Measurements from ENCODE around the gene SMYD3.

Gene SMYD3

DNA sequence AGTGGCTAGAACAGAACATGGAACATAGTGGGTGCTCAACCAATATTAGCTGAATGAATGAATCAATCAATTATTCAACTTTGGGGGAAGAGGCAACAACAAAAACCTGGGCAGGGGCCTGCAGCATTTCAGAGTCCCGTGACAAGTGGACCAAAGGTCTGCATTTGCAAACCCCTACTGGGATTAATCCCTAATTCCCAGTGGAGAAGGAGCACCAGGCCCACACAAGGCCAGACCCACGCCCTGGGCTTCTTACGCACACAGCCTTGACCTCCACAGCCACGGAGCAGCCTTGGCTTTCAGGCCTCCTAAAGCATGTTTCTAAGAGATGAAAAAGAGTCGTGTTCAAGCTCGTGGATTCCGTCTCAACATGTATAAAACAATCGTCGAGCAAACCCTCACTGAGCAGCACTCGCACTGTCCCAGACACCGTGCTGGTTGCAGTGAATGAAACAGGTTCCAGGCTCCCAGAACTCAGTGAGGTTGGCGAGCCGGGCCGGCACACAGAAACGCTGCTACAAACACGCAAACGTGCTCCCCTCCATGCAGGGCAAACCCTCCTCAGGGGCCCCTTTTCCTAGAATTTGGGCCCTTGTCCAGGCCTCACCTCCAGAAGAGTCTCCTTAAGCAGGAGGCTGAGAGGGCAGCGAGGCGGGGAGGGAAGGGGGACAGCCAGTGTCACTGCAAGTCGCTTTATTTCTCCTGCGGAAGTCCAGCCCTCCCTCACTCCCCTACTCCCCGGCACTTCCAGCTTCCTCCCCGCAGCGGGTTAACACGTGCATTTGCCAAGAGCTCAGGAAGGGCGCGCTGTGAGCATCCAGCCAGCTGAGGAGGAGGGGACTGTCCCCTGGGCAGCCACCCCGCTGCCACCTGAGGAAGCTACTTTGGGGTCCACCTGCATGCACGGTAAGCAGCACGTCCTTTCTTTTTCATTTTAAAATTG, 795.8 kb downstream of the SMYD3 start:
- TF ChIP-seq, protein P1, sequence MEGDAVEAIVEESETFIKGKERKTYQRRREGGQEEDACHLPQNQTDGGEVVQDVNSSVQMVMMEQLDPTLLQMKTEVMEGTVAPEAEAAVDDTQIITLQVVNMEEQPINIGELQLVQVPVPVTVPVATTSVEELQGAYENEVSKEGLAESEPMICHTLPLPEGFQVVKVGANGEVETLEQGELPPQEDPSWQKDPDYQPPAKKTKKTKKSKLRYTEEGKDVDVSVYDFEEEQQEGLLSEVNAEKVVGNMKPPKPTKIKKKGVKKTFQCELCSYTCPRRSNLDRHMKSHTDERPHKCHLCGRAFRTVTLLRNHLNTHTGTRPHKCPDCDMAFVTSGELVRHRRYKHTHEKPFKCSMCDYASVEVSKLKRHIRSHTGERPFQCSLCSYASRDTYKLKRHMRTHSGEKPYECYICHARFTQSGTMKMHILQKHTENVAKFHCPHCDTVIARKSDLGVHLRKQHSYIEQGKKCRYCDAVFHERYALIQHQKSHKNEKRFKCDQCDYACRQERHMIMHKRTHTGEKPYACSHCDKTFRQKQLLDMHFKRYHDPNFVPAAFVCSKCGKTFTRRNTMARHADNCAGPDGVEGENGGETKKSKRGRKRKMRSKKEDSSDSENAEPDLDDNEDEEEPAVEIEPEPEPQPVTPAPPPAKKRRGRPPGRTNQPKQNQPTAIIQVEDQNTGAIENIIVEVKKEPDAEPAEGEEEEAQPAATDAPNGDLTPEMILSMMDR (IDR thresholded peaks at IDR 0.05; ENCODE audit: low read depth, low read length) = no peak
- Histone ChIP-seq H3K4me3 (ENCODE audit: low read depth, low read length) (no peak overlapping the region), H3K27me3 (no peaks in the 10 kb centered on the region), H3K4me1 (no peaks in the 10 kb centered on the region), H3K36me3 (no peaks in the 10 kb centered on the region; the same call in none of the 2 replicates), H3K9me3 (no peaks in the 10 kb centered on the region; the same call in 1 of the 2 replicates)
- DNase-seq = no peak

DNA sequence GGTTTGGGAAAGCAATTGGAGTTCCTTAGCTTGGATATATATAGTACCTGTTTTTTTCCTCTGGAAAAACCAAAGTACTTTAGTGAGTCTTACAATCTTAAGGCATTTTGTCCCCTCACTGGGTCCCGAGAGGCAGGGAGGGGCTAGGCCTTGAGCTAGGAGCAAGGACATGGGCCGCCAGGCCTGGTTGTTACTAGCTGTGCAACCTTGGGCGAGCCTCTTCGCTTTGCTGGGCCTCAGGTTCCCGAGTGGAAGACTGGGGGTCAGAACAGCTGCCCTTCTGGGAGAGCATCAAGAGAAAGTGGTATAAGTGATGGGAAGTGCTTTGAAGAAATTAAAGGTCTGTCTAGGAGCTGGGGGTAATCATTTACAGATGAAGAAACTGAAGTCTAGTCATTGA, 799.1 kb downstream of the SMYD3 start:
- H3K9me3 ChIP-seq = no peaks in the 10 kb centered on the region
- H3K36me3 ChIP-seq = peaks cover 26% of the 10 kb centered on the region
- TF ChIP-seq, protein P1 (IDR thresholded peaks at IDR 0.05; ENCODE audit: low read depth, low read length) = no peak
- no peak for DNase-seq
- no peaks in the 10 kb centered on the region for H3K4me1 ChIP-seq
- no peak overlapping the region for H3K4me3 ChIP-seq (ENCODE audit: low read depth, low read length)
- H3K27me3 ChIP-seq = no peaks in the 10 kb centered on the region

DNA sequence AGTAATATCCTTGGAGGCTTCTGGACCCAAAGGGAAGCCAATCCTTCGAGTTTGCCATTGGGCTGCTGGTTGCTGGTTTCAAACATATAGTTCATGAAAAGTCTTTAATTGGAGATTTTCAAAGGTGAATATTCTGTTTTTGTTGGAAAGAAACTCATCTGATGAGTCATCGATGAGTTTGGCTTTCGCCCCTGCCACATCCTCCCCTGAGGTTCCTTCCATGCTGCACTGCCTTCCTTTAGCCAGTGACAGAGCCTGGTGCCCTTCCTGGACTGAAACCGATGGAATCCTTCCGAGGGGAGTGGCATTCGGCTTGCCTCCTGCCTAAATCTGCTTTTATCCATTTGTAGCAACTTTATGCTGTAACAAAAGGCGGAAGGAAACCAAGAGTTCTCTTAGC, 802.3 kb downstream of the SMYD3 start:
- no peak for DNase-seq

DNA sequence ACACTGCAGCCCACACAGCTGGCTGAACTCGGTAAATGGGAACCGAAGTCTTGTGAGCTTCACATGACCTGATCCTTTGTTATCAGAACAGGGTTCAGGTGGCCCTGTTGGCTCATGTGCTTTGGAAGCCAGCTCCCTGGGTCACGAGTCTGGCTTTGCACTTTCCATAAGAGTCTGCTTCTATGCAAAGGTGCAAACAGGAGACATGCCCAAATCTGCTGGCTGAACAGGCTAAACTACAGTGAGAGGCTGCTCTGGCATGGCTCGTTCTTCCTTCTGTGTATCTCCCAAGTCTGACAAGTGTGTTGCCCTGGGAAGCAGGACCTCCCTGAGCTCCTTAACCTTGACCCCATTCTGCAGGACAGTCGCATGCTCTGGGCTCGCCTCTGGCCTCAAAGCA, 802.7 kb downstream of the SMYD3 start:
- Histone ChIP-seq H3K36me3 (peaks cover 57% of the 10 kb centered on the region), H3K9me3 (no peaks in the 10 kb centered on the region), H3K4me3 (ENCODE audit: low read depth, low read length) (no peak overlapping the region), H3K27me3 (no peaks in the 10 kb centered on the region), H3K4me1 (no peaks in the 10 kb centered on the region)
- TF ChIP-seq, protein P1 (IDR thresholded peaks at IDR 0.05; ENCODE audit: low read depth, low read length) = no peak
- no peak for DNase-seq

More for the DNA sequence above, 802.3 kb downstream of the SMYD3 start:
- TF ChIP-seq, protein P1 (IDR thresholded peaks at IDR 0.05; ENCODE audit: low read depth, low read length) = no peak
- Histone ChIP-seq H3K4me3 (ENCODE audit: low read depth, low read length) (no peak overlapping the region), H3K36me3 (peaks cover 53% of the 10 kb centered on the region), H3K4me1 (no peaks in the 10 kb centered on the region), H3K9me3 (no peaks in the 10 kb centered on the region), H3K27me3 (no peaks in the 10 kb centered on the region)

DNA sequence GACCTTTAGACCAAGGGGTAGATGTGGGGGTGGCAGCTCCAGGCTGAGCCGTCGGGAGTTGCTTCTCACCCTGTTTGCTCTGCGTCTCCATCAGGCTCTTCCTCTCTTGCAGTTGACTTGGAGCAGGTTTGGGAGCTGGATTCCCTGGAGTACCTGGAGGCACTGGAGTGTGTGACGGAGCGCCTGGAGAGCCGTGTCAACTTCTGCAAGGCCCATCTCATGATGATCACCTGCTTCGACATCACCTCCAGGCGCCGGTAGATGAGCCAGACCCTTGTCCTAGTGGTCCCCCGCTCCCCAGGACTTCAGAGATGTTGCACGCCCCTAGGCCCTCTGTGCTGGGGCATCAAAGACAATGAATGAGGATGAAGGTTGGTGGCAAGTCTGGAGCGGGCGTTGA, 804.7 kb downstream of the SMYD3 start:
- Histone ChIP-seq H3K36me3 (peaks cover 72% of the 10 kb centered on the region), H3K4me3 (ENCODE audit: low read depth, low read length) (no peak overlapping the region), H3K4me1 (no peaks in the 10 kb centered on the region; the same call in 1 of the 2 replicates), H3K27me3 (no peaks in the 10 kb centered on the region), H3K9me3 (no peaks in the 10 kb centered on the region)
- no peak for DNase-seq
- TF ChIP-seq, protein P1 (IDR thresholded peaks at IDR 0.05; ENCODE audit: low read depth, low read length) = no peak

DNA sequence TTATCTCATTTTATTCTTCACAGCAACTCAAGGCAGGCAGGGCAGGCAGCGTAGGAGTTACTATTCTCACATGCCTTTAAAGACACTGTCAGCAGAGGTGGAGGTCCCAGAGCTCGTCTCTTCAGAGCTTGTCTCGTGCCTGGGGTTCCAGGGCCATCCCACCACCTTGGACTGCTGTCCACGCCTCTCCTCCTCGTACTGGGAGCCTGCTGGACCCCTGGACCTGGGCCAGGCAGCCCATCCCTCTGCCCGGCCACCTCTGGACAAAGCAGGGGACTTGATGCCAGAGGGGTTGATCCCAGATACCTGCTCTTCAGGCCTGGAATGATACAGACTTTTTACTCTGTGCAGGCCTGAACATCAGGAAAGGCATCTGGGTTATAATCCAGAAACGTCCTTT, 805.4 kb downstream of the SMYD3 start:
- DNase-seq = no peak
- no peaks in the 10 kb centered on the region for H3K27me3 ChIP-seq
- no peaks in the 10 kb centered on the region; the same call in 1 of the 2 replicates for H3K4me1 ChIP-seq
- no peaks in the 10 kb centered on the region for H3K9me3 ChIP-seq
- H3K36me3 ChIP-seq = peaks cover 72% of the 10 kb centered on the region
- no peak overlapping the region for H3K4me3 ChIP-seq (ENCODE audit: low read depth, low read length)
- TF ChIP-seq, protein P1 (IDR thresholded peaks at IDR 0.05; ENCODE audit: low read depth, low read length) = no peak
